Prostate gland (tissue), 2 donors: Measurements from ENCODE around the gene PPP1R10. TPM values are rescaled to one million over a fixed set of nuclear protein-coding genes. Genes with fewer than 3 reads are reported as not detected.

ENCODE experiments used
- DNase-seq: peaks from one replicate; pipeline ENCODE4 v3.0.0-alpha.2; 2019; ENCODE audit warnings: low spot score
- H3K27ac ChIP-seq, 2 donors: fragments of 200-600 bp; sonication (generic); 2 replicates each; pipeline ENCODE4 v1.5.1; 2017 to 2019
- H3K27me3 ChIP-seq: fragments of 200-600 bp; sonication (generic); replicated peaks from 2 replicates; pipeline ENCODE4 v1.5.1; 2019; ENCODE audit not compliant: insufficient read depth
- H3K36me3 ChIP-seq, 2 donors: fragments of 200-600 bp; sonication (generic); 1 replicate in 1 of 2; 2 replicates in 1 of 2; pipeline versions ENCODE4 v1.5.1 to v1.8.1; 2017 to 2019
- H3K4me1 ChIP-seq: fragments of 200-600 bp; sonication (generic); replicated peaks from 2 replicates; pipeline ENCODE4 v1.5.1; 2019
- H3K4me3 ChIP-seq, 2 donors: fragments of 200-600 bp; sonication (generic); 2 replicates each; pipeline ENCODE4 v1.5.1; 2017 to 2019
- H3K9me3 ChIP-seq: fragments of 200-600 bp; sonication (generic); 2 replicates; pipeline ENCODE4 v1.5.1; 2017
- POLR2A ChIP-seq: fragments of 450-650 bp; IDR thresholded peaks from one replicate; pipeline ENCODE4 v1.6.1; 2016; ENCODE audit warnings: antibody characterized with exemption, mild to moderate bottlenecking
- POLR2AphosphoS5 ChIP-seq: sonication (generic); formaldehyde crosslinking; IDR thresholded peaks from one replicate; pipeline ENCODE4 v1.6.1; 2017; ENCODE audit warnings: antibody characterized with exemption
- WGBS: methylation state at CpG from one replicate; pipeline ENCODE4 v1.1.5; 2018; 5-methylcytosine and 5-hydroxymethylcytosine counted together
- intact Hi-C: fragments of 100-400 bp; cut with DNase I; formaldehyde crosslinking; loops from one replicate; pipeline ENCODE4 v1.14.2; 2022
- total RNA-seq, 2 donors: library from RNA; depleted of rRNA; stranded (reverse); fragments of >200 nt; gene quantifications; one replicate each; pipeline ENCODE4 v1.1.0, GENCODE V29; 2016
- TF ChIP-seq, protein P1 (sequence below), 4 experiments: fragments of 200-600 bp in 2 of 4; fragments of 450-650 bp in 2 of 4; sonication (generic) in 2 of 4; IDR thresholded peaks; 1 replicate in 3 of 4; 2 replicates in 1 of 4; pipeline ENCODE4 v1.5.1; 2016 to 2019; ENCODE audit warnings: antibody characterized with exemption in 4 of 4, mild to moderate bottlenecking in 2 of 4, moderate library complexity in 2 of 4

PPP1R10 gene
- total RNA-seq, 2 donors from 2014 or later, result 40.0 to 51.0 TPM

DNA sequence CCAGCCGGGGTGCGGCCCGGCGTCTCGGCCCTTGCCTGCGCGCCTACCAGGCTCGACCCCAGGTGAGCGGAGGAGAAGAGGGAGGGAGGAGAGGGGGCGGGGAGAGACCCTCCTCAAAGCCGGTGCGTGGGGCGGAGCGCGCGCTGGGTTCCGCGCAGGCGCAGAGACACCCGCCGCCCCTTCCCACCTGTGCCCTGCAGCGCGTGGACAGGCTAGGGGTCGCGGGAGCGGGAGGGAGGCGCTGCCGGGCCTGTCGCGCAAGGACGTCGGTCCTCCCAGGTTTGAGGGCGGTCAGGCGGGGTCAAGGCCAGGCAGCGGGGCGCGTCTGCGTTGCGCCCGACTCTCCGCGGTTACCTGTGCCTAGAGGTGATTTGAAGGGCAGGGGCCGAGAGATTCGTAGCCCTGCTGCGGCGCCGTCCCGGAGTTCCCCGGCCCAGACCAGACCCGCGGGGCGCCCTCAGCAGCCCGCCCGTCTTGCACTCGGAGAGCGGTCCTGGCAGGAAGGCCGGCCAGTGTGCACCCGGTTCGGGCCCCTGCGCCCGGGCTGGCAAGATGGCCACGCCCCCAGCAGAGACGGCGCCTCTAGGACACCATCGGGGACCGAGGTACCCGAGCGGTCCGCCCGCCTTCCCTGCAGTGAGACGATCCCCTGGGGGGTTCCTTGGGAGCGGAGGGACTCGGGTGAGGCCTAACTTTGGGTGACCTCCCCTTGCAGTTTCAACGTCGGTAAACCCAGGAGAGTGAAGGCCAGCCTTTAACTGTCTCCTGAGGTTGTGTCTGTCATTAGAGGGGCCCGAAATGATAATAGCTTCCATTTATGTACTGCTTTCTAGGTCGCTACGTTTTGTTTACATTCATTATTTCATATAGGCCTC lies 30.4 kb upstream of the PPP1R10 start:
- H3K36me3 ChIP-seq, result peaks cover 0 to 3% of the 10 kb centered on the region in 2 donors
- H3K27ac ChIP-seq, result peak overlapping the region; percentile 94 to 96
- under 1% methylated on average over 69 of the region's 78 CpGs for WGBS
- H3K4me1 ChIP-seq, result no peaks in the 10 kb centered on the region
- no peaks in the 10 kb centered on the region for H3K27me3 ChIP-seq
- peak; percentile 53 for DNase-seq
- intact Hi-C loops, result no loop called here
- H3K9me3 ChIP-seq, result no peaks in the 10 kb centered on the region
- TF ChIP-seq, protein P1, sequence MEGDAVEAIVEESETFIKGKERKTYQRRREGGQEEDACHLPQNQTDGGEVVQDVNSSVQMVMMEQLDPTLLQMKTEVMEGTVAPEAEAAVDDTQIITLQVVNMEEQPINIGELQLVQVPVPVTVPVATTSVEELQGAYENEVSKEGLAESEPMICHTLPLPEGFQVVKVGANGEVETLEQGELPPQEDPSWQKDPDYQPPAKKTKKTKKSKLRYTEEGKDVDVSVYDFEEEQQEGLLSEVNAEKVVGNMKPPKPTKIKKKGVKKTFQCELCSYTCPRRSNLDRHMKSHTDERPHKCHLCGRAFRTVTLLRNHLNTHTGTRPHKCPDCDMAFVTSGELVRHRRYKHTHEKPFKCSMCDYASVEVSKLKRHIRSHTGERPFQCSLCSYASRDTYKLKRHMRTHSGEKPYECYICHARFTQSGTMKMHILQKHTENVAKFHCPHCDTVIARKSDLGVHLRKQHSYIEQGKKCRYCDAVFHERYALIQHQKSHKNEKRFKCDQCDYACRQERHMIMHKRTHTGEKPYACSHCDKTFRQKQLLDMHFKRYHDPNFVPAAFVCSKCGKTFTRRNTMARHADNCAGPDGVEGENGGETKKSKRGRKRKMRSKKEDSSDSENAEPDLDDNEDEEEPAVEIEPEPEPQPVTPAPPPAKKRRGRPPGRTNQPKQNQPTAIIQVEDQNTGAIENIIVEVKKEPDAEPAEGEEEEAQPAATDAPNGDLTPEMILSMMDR (IDR thresholded peaks at IDR 0.05), result peak in 1 of 4 experiments; percentile 2
- no peak for TF ChIP-seq POLR2A
- peak; percentile 2 for TF ChIP-seq POLR2AphosphoS5
- peak overlapping the region; percentile 89 to 90 for H3K4me3 ChIP-seq

DNA sequence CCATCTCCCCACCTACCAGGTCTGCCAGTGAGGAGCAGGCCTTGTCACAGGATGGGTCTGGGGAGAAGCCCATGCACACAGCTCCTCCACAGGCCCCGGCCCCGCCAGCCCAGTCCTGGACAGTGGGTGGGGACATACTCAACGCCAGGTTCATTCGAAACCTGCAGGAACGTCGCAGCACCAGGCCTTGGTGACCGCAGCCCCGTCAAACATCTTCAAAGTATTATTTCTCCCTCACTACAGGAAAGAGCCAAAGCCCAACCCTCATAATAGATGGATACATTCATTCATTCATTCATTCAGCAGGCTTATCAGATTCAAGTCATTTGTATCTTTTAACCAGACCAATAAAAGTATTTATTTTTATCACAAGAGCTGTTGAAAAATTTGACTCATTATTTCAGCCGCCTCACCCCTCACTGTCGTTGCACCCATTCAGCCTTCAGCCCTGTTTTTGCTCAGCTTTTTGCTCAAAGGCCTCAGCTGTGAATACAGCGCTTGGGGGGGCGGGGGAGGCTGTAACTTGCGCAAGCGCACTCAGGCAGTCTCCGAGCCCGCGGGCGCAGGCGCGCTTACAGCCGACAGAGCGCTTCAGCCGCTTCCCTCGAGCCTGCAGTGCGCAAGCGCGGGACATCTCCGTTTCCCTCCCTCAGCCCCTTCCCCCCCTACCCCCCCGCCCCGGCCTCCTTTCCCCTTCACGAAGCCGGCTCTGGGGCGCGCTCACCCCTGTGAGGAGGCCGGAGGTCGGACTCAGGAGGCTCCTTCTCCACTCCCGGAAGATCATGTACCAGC lies 29.6 kb upstream of the PPP1R10 start, which contains the start of gene C6orf136:
Gene C6orf136 (plus strand): TSS at position 684 of the 792 bp plus-strand sequence. CDS start 99 bp downstream, at position 783.
- Histone ChIP-seq H3K9me3 (no peaks in the 10 kb centered on the region), H3K4me3 (peak within 1 kb of the TSS; percentile 89 to 90), H3K27me3 (no peaks in the 10 kb centered on the region), H3K27ac (peak within 1 kb of the TSS; percentile 94 to 96), H3K36me3 (no peaks in the 10 kb centered on the region), H3K4me1 (no peaks in the 10 kb centered on the region)
- TF ChIP-seq, protein P1 (IDR thresholded peaks at IDR 0.05), result peak in 1 of 4 experiments; percentile 21
- TF ChIP-seq POLR2A (no peak), POLR2AphosphoS5 (peak; percentile 61)
- WGBS, result 6% methylated on average over 34 of the region's 37 CpGs
- DNase-seq, result peak; percentile 90
- intact Hi-C loops, result no loop called here

DNA sequence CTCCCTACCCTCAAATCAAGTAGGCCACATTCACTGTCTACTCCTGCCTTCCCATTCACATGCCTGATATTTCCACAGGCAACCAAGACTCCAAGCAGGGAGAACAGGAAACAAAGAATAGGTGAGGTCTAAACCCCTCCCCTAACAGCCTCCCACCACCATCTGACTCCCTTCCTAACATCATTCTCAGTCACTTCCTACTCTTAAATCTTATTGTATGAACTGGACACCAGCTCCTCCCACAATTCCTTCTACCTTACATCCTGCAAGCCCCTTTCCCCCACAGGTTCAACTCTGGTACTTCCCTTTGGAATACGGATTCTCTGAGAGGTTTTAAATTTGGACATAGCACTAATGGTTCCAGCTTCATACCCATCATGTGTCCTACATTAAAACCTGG lies 28.9 kb upstream of the PPP1R10 start:
- intact Hi-C loops, result no loop called here
- WGBS, result 53% methylated on average over 1 of the region's 1 CpG
- TF ChIP-seq POLR2A (no peak), POLR2AphosphoS5 (no peak)
- TF ChIP-seq, protein P1 (IDR thresholded peaks at IDR 0.05), result no peak
- Histone ChIP-seq H3K27me3 (no peaks in the 10 kb centered on the region), H3K4me3 (no peak overlapping the region), H3K36me3 (no peaks in the 10 kb centered on the region), H3K4me1 (no peaks in the 10 kb centered on the region), H3K27ac (no peak overlapping the region), H3K9me3 (no peaks in the 10 kb centered on the region)
- no peak for DNase-seq

DNA sequence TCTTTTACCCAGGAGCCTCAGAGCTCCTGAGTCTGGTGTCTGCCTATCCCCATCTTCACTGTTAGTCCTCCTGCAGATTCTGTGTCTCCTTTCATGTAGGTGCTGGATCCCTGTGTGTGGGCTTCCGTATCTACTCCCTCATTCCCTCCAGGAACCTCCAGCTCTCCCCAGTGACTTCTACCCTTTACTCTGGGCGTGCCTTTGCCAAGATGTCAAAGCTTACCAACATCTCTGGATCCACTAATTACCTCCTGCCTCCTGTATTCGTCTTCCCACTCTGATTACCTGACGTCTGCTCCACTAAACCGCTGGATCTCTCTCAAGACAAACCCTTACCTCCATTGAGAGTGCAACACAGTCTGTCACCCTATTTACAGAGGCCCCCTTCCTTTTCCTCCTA lies 27.7 kb upstream of the PPP1R10 start:
- Histone ChIP-seq H3K27me3 (no peaks in the 10 kb centered on the region), H3K9me3 (no peaks in the 10 kb centered on the region), H3K4me1 (no peaks in the 10 kb centered on the region), H3K4me3 (no peak overlapping the region), H3K27ac (no peak overlapping the region), H3K36me3 (no peaks in the 10 kb centered on the region)
- 73% methylated on average over 5 of the region's 5 CpGs for WGBS
- TF ChIP-seq, protein P1 (IDR thresholded peaks at IDR 0.05), result no peak
- TF ChIP-seq POLR2AphosphoS5 (no peak), POLR2A (no peak)
- intact Hi-C loops, result no loop called here
- DNase-seq, result no peak
